Suprapubic skin (tissue), 4 donors: ENCODE data around the gene FLAD1. TPM values are rescaled to one million over a fixed set of nuclear protein-coding genes. Genes with fewer than 3 reads are reported as not detected.

Experiments
- DNase-seq, 2 donors: peaks; one replicate each; pipeline ENCODE4 v3.0.0-alpha.2; 2019; ENCODE audit warnings: low spot score in 2 of 2
- H3K27ac ChIP-seq: fragments of 200-600 bp; sonication (generic); one replicate; pipeline ENCODE4 v1.5.1; 2019
- H3K27me3 ChIP-seq: fragments of 200-600 bp; sonication (generic); one replicate; pipeline ENCODE4 v1.5.1; 2019
- H3K36me3 ChIP-seq: fragments of 200-600 bp; sonication (generic); one replicate; pipeline ENCODE4 v1.5.1; 2019
- H3K4me1 ChIP-seq: fragments of 200-600 bp; sonication (generic); one replicate; pipeline ENCODE4 v1.5.1; 2019
- H3K4me3 ChIP-seq: fragments of 200-600 bp; sonication (generic); one replicate; pipeline ENCODE4 v1.5.1; 2019; ENCODE audit warnings: mild to moderate bottlenecking
- H3K9me3 ChIP-seq: fragments of 200-600 bp; sonication (generic); one replicate; pipeline ENCODE4 v1.5.1; 2019
- CTCF ChIP-seq, 2 donors: fragments of 200-600 bp in 1 of 2; fragments of 450-650 bp in 1 of 2; sonication (generic) in 1 of 2; IDR thresholded peaks; one replicate each; pipeline ENCODE4 v1.5.1; 2016 to 2019; ENCODE audit warnings: antibody characterized with exemption in 2 of 2, mild to moderate bottlenecking in 1 of 2, moderate library complexity in 1 of 2
- EP300 ChIP-seq: sonication (generic); formaldehyde crosslinking; IDR thresholded peaks from one replicate; pipeline ENCODE4 v1.6.1; 2017; ENCODE audit warnings: antibody characterized with exemption
- POLR2A ChIP-seq, 2 donors: fragments of 450-650 bp; IDR thresholded peaks; one replicate each; pipeline ENCODE4 v1.6.1; 2017; ENCODE audit warnings: antibody characterized with exemption in 2 of 2, mild to moderate bottlenecking in 2 of 2, moderate library complexity in 2 of 2
- POLR2AphosphoS5 ChIP-seq, 3 donors: sonication (generic); formaldehyde crosslinking; IDR thresholded peaks; one replicate each; pipeline ENCODE4 v1.6.1; 2017; ENCODE audit warnings: antibody characterized with exemption in 3 of 3
- WGBS: methylation state at CpG from one replicate; pipeline ENCODE4 v1.1.5; 2018; 5-methylcytosine and 5-hydroxymethylcytosine counted together
- total RNA-seq, 4 donors: library from RNA; depleted of rRNA; stranded (reverse); fragments of >200 nt; gene quantifications; one replicate each; pipeline ENCODE4 v1.1.0, GENCODE V29; 2016

Gene FLAD1
- total RNA-seq, 4 donors from 2014 or later = 42.0 to 59.7 (median 52.3) TPM

- DNase-seq = no peak
- H3K27ac ChIP-seq = no peak overlapping the region
- no peaks in the 10 kb centered on the region for H3K27me3 ChIP-seq
- H3K4me1 ChIP-seq = peaks cover 18% of the 10 kb centered on the region
- H3K36me3 ChIP-seq = no peaks in the 10 kb centered on the region
- no peak overlapping the region for H3K4me3 ChIP-seq
- no peaks in the 10 kb centered on the region for H3K9me3 ChIP-seq
- 89% methylated on average over 7 of the region's 12 CpGs for WGBS
- no peak for TF ChIP-seq POLR2A (IDR thresholded peaks at IDR 0.05)
- TF ChIP-seq CTCF (IDR thresholded peaks at IDR 0.05) = no peak
- no peak for TF ChIP-seq POLR2AphosphoS5 (IDR thresholded peaks at IDR 0.05)
- no peak for TF ChIP-seq EP300
These were observed 49.7 kb downstream of the FLAD1 start for GRCh38 chr1:155032886-155033285.

- H3K4me3 ChIP-seq = no peak within 1 kb of the TSS
- DNase-seq = no peak
- H3K27ac ChIP-seq = no peak within 1 kb of the TSS
- peaks cover 24% of the 10 kb centered on the region for H3K4me1 ChIP-seq
- no peaks in the 10 kb centered on the region for H3K9me3 ChIP-seq
- no peaks in the 10 kb centered on the region for H3K36me3 ChIP-seq
- 93% methylated on average over 7 of the region's 9 CpGs for WGBS
- TF ChIP-seq POLR2A (IDR thresholded peaks at IDR 0.05) (no peak), EP300 (no peak), CTCF (IDR thresholded peaks at IDR 0.05) (no peak)
- H3K27me3 ChIP-seq = no peaks in the 10 kb centered on the region
These were observed 50.4 kb downstream of the FLAD1 start, which contains the start of the genes DCST1 and DCST2 for GRCh38 chr1:155033524-155033923. DCST1 (plus strand) TSS chr1:155033824; CDS start chr1:155034037, 213 bp downstream. DCST2 (minus strand) TSS chr1:155033781; CDS start chr1:155033701, 80 bp downstream.

- TF ChIP-seq CTCF (IDR thresholded peaks at IDR 0.05) (no peak), EP300 (no peak), POLR2AphosphoS5 (IDR thresholded peaks at IDR 0.05) (no peak), POLR2A (IDR thresholded peaks at IDR 0.05) (no peak)
These were observed 51.4 kb downstream of the FLAD1 start for GRCh38 chr1:155034318-155035208.

DNA sequence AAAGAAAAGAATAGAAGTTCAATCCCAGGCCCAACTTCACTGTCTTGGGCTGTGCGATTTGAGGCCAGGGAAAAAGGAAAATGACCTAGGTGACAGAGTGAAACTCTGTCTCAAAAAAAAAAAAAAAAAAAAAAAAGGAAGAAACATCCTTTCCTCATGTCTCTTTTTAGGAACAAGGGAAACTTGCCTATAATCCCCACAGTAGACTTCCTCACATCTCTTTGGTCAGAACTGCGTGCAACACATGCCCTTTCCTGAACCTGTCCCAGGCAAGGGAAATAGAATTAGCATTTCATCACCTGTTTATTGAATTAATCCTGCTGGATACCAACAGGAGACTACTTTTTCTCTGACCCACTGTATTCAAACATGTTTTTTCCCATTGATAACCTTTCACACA, 52.8 kb downstream of the FLAD1 start:
- Histone ChIP-seq H3K4me3 (no peak overlapping the region), H3K27me3 (no peaks in the 10 kb centered on the region), H3K36me3 (no peaks in the 10 kb centered on the region), H3K9me3 (no peaks in the 10 kb centered on the region), H3K4me1 (peaks cover 38% of the 10 kb centered on the region), H3K27ac (no peak overlapping the region)
- 89% methylated on average over 2 of the region's 2 CpGs for WGBS
- TF ChIP-seq CTCF (IDR thresholded peaks at IDR 0.05) = no peak
- no peak for TF ChIP-seq POLR2AphosphoS5 (IDR thresholded peaks at IDR 0.05)
- TF ChIP-seq EP300 = no peak
- no peak for TF ChIP-seq POLR2A (IDR thresholded peaks at IDR 0.05)
- DNase-seq = no peak

More at GRCh38 chr1:155034318-155035208, 51.4 kb downstream of the FLAD1 start:
- no peaks in the 10 kb centered on the region for H3K27me3 ChIP-seq
- 71% methylated on average over 14 of the region's 20 CpGs for WGBS
- H3K4me3 ChIP-seq = no peak overlapping the region
- no peaks in the 10 kb centered on the region for H3K9me3 ChIP-seq
- H3K4me1 ChIP-seq = peaks cover 33% of the 10 kb centered on the region
- H3K27ac ChIP-seq = no peak overlapping the region
- no peak for DNase-seq
- no peaks in the 10 kb centered on the region for H3K36me3 ChIP-seq

GRCh38 chr1:155037043-155037442, 53.9 kb downstream of the FLAD1 start:
- TF ChIP-seq POLR2A (IDR thresholded peaks at IDR 0.05) = no peak
- H3K9me3 ChIP-seq = no peaks in the 10 kb centered on the region
- H3K4me3 ChIP-seq = no peak overlapping the region
- H3K36me3 ChIP-seq = no peaks in the 10 kb centered on the region
- WGBS = 86% methylated on average over 3 of the region's 3 CpGs
- no peak overlapping the region for H3K27ac ChIP-seq
- DNase-seq = no peak
- no peaks in the 10 kb centered on the region for H3K27me3 ChIP-seq
- peaks cover 38% of the 10 kb centered on the region for H3K4me1 ChIP-seq
